ENCODE data around the gene IFI27. TPM values are rescaled to one million over a fixed set of nuclear protein-coding genes. Genes with fewer than 3 reads are reported as not detected.

Gene IFI27
- total and polyA plus RNA-seq, 9 donors = 44.5 to 413 (median 83.1) TPM

- Histone ChIP-seq H3K36me3 (no peaks in the 10 kb centered on the region), H3K9me3 (no peaks in the 10 kb centered on the region), H3K27me3 (no peaks in the 10 kb centered on the region), H3K4me1 (ENCODE audit: insufficient read depth) (no peaks in the 10 kb centered on the region), H3K27ac (no peak overlapping the region), H3K4me3 (no peak overlapping the region)
- WGBS, 3 donors = 81 to 87% (median 84%) methylated on average over 5 of the region's 5 CpGs
- DNase-seq = peak in 2 of 5 donors; percentile 1 to 10
- intact Hi-C loops (cut with DNase I) = no loop called here
- no peak for TF ChIP-seq POLR2A (IDR thresholded peaks at IDR 0.05)
- TF ChIP-seq EP300 (IDR thresholded peaks at IDR 0.05) = no peak
- TF ChIP-seq CTCF (IDR thresholded peaks at IDR 0.05) = no peak
These were observed 10.3 kb downstream of the IFI27 start for GRCh38 chr14:94120667-94121340.

- Histone ChIP-seq H3K9me3 (no peaks in the 10 kb centered on the region), H3K4me1 (ENCODE audit: insufficient read depth) (no peaks in the 10 kb centered on the region), H3K27ac (no peak overlapping the region), H3K36me3 (no peaks in the 10 kb centered on the region), H3K27me3 (no peaks in the 10 kb centered on the region), H3K4me3 (no peak overlapping the region)
- intact Hi-C loops (cut with DNase I) = no loop called here
- WGBS, 3 donors = 44 to 45% (median 44%) methylated on average over 3 of the region's 3 CpGs
- peak in 1 of 5 donors; percentile 17 for DNase-seq
- no peak for TF ChIP-seq CTCF (IDR thresholded peaks at IDR 0.05)
- TF ChIP-seq EP300 (IDR thresholded peaks at IDR 0.05) = no peak
- no peak for TF ChIP-seq POLR2A (IDR thresholded peaks at IDR 0.05)
These were observed 10.9 kb downstream of the IFI27 start for GRCh38 chr14:94121485-94121884.

GRCh38 chr14:94122438-94122837 lies 11.9 kb downstream of the IFI27 start:
- intact Hi-C loops (cut with DNase I) = no loop called here

GRCh38 chr14:94123296-94123695 lies 12.8 kb downstream of the IFI27 start:
- Histone ChIP-seq H3K9me3 (no peaks in the 10 kb centered on the region), H3K27me3 (no peaks in the 10 kb centered on the region), H3K27ac (no peak overlapping the region), H3K4me1 (ENCODE audit: insufficient read depth) (no peaks in the 10 kb centered on the region), H3K36me3 (no peaks in the 10 kb centered on the region), H3K4me3 (no peak overlapping the region)
- 87 to 90% (median 89%) methylated on average over 9 of the region's 9 CpGs for WGBS, 3 donors
- peak in 1 of 5 donors; percentile 0 for DNase-seq
- intact Hi-C loops (cut with DNase I) = no loop called here
- TF ChIP-seq CTCF (IDR thresholded peaks at IDR 0.05) (no peak), EP300 (IDR thresholded peaks at IDR 0.05) (no peak), POLR2A (IDR thresholded peaks at IDR 0.05) (no peak)

More at GRCh38 chr14:94122438-94122837, 11.9 kb downstream of the IFI27 start:
- Histone ChIP-seq H3K9me3 (no peaks in the 10 kb centered on the region), H3K36me3 (no peaks in the 10 kb centered on the region), H3K4me3 (no peak overlapping the region), H3K4me1 (ENCODE audit: insufficient read depth) (no peaks in the 10 kb centered on the region), H3K27me3 (no peaks in the 10 kb centered on the region), H3K27ac (no peak overlapping the region)
- 63 to 98% (median 93%) methylated on average over 3 of the region's 3 CpGs for WGBS, 3 donors
- DNase-seq = no peak
- TF ChIP-seq EP300 (IDR thresholded peaks at IDR 0.05) = no peak

- no peak overlapping the region for H3K27ac ChIP-seq
- WGBS, 3 donors = 91 to 100% (median 97%) methylated on average over 1 of the region's 1 CpG
- no peak for DNase-seq
These were observed 13.3 kb downstream of the IFI27 start for GRCh38 chr14:94123868-94124267.

More at GRCh38 chr14:94123868-94124267, 13.3 kb downstream of the IFI27 start:
- intact Hi-C loops (cut with DNase I) = no loop called here
- Histone ChIP-seq H3K27me3 (no peaks in the 10 kb centered on the region), H3K9me3 (no peaks in the 10 kb centered on the region), H3K4me3 (no peak overlapping the region), H3K36me3 (no peaks in the 10 kb centered on the region), H3K4me1 (ENCODE audit: insufficient read depth) (no peaks in the 10 kb centered on the region)
- TF ChIP-seq CTCF (IDR thresholded peaks at IDR 0.05) (no peak), POLR2A (IDR thresholded peaks at IDR 0.05) (no peak), EP300 (IDR thresholded peaks at IDR 0.05) (no peak)

Data from ovary (tissue), 9 donors.